BLaER1 (cell line): ENCODE measurements around the gene ASIP.

Experiments
- H3K27ac ChIP-seq: shearing (Covaris generic); formaldehyde crosslinking; 2 replicates; pipeline ENCODE4 v1.8.1; 2022
- H3K27me3 ChIP-seq: shearing (Covaris generic); formaldehyde crosslinking; 2 replicates; pipeline ENCODE4 v1.8.1; 2022
- H3K36me3 ChIP-seq: shearing (Covaris generic); formaldehyde crosslinking; 2 replicates; pipeline ENCODE4 v1.8.1; 2022
- H3K4me1 ChIP-seq: shearing (Covaris generic); formaldehyde crosslinking; 2 replicates; pipeline ENCODE4 v1.8.1; 2022
- H3K4me2 ChIP-seq: shearing (Covaris generic); formaldehyde crosslinking; 2 replicates; pipeline ENCODE4 v1.8.1; 2022
- H3K4me3 ChIP-seq: shearing (Covaris generic); formaldehyde crosslinking; 2 replicates; pipeline ENCODE4 v1.8.1; 2022
- H3K9ac ChIP-seq: shearing (Covaris generic); formaldehyde crosslinking; 2 replicates; pipeline ENCODE4 v1.8.1; 2022
- H3K9me3 ChIP-seq: shearing (Covaris generic); formaldehyde crosslinking; 2 replicates; pipeline ENCODE4 v1.8.1; 2022
- H4K20me1 ChIP-seq: shearing (Covaris generic); formaldehyde crosslinking; 2 replicates; pipeline ENCODE4 v1.8.1; 2022
- Cebpa-rat ChIP-seq: shearing (Covaris generic); IDR thresholded peaks from 2 replicates; pipeline ENCODE4 v1.8.1; 2022

Gene ASIP

DNA sequence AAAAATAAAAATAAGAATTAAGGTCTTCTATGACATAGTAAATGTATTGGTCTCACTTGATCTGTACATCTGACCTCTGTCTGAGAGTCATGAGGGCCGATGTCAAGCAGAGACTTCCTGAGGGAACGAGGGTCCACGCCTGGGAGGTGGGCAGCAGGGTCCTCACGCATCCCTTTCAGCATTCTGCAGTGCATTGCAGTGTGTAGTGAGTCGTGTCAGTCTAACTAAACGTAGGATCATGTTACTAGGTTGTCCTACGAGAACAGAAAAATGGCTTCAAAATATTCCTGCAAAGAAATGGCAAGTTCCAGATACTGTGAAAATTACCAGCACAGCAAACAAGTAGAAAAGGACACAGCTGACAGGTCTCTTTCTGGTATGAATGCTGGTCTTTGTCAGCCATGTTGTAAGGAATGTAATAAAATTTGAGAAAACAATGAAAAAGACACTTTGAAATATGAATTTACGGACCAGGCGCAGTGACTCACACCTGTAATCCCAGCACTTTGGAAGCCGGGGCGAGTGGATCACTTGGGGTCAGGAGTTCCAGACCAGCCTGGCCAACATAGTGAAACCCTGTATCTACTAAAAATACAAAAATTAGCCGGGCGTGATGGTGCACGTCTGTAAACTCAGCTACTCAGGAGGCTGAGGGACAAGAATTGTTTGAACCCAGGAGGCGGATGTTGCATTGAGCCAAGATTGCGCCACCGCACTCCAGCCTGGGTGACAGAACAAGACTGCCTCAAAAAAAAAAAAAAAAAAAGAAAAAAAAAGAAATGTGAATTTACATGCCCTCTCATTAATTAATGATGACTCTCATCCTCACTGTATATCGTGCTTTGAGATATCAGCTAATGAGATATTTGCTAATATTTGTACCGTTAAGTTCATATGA is 64.4 kb downstream of the ASIP start:
- no peak overlapping the region for H3K27ac ChIP-seq
- peaks cover 18% of the 10 kb centered on the region for H3K4me1 ChIP-seq
- H3K9ac ChIP-seq: no peak overlapping the region
- no peak overlapping the region for H3K4me2 ChIP-seq
- no peak for TF ChIP-seq Cebpa-rat
- H3K9me3 ChIP-seq: no peaks in the 10 kb centered on the region
- H4K20me1 ChIP-seq: peaks cover 3% of the 10 kb centered on the region; the same call in 1 of the 2 replicates
- peaks cover 7% of the 10 kb centered on the region for H3K27me3 ChIP-seq
- H3K4me3 ChIP-seq: no peak overlapping the region
- H3K36me3 ChIP-seq: no peaks in the 10 kb centered on the region

DNA sequence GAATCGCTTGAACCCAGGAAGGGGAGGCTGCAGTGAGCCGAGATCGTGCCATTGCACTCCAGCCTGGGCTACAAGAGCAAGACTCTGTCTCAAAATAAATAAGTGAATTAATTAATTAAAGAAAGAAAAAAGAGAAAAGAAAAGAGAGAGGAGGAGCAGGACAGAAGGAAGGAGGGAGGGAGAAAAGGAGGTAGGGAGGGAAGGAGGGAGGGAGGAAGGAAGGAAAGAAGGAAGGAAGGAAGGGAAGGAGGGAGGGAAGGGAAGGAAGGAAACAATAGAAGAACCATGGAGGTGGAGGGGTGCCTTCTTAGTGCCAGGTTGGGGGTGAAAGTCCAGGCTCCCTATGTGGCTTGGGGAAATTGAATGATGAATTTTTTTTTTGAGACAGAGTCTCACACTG is 68.5 kb downstream of the ASIP start:
- TF ChIP-seq Cebpa-rat: no peak

DNA sequence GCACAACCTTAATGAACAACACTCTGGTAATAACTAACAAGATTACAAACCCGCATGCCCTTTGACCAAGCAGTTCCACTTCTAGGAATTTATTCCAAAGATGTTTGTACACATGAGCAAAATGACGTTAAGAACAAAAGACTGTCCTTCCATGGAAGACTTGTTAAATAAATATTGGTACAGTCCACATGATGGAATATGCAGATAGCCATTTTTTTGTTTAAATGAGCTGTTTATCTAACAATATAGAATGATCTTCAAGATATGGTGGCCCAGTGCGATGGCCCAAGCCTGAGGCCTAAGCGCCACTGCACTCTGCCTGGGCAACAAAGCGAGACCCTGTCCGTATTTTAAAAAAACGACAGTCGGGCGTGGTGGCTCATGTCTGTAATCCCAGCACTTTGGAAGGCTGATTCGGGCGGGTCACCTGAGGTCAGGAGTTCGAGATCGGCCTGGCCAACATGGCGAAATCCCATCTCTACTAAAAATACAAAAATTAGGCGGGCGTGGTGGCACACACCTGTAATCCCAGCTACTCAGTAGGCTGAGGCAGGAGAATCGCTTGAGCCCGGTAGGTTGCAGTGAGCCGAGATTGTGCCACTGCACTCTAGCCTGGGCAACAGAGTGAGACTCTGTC is 69.4 kb downstream of the ASIP start:
- H3K9ac ChIP-seq: no peak overlapping the region
- H3K4me2 ChIP-seq: no peak overlapping the region
- no peak overlapping the region for H3K27ac ChIP-seq
- no peaks in the 10 kb centered on the region for H4K20me1 ChIP-seq
- no peak for TF ChIP-seq Cebpa-rat
- H3K36me3 ChIP-seq: no peaks in the 10 kb centered on the region
- H3K9me3 ChIP-seq: no peaks in the 10 kb centered on the region
- peaks cover 5% of the 10 kb centered on the region; the same call in 1 of the 2 replicates for H3K4me1 ChIP-seq
- H3K27me3 ChIP-seq: peaks cover 28% of the 10 kb centered on the region
- no peak overlapping the region for H3K4me3 ChIP-seq

More for the DNA sequence above, 68.5 kb downstream of the ASIP start:
- no peak overlapping the region for H3K4me3 ChIP-seq
- peaks cover 28% of the 10 kb centered on the region for H3K27me3 ChIP-seq
- H3K4me2 ChIP-seq: no peak overlapping the region
- no peak overlapping the region for H3K27ac ChIP-seq
- H3K9me3 ChIP-seq: no peaks in the 10 kb centered on the region
- H3K36me3 ChIP-seq: no peaks in the 10 kb centered on the region
- H3K9ac ChIP-seq: no peak overlapping the region
- no peaks in the 10 kb centered on the region for H4K20me1 ChIP-seq
- H3K4me1 ChIP-seq: peaks cover 5% of the 10 kb centered on the region; the same call in 1 of the 2 replicates

DNA sequence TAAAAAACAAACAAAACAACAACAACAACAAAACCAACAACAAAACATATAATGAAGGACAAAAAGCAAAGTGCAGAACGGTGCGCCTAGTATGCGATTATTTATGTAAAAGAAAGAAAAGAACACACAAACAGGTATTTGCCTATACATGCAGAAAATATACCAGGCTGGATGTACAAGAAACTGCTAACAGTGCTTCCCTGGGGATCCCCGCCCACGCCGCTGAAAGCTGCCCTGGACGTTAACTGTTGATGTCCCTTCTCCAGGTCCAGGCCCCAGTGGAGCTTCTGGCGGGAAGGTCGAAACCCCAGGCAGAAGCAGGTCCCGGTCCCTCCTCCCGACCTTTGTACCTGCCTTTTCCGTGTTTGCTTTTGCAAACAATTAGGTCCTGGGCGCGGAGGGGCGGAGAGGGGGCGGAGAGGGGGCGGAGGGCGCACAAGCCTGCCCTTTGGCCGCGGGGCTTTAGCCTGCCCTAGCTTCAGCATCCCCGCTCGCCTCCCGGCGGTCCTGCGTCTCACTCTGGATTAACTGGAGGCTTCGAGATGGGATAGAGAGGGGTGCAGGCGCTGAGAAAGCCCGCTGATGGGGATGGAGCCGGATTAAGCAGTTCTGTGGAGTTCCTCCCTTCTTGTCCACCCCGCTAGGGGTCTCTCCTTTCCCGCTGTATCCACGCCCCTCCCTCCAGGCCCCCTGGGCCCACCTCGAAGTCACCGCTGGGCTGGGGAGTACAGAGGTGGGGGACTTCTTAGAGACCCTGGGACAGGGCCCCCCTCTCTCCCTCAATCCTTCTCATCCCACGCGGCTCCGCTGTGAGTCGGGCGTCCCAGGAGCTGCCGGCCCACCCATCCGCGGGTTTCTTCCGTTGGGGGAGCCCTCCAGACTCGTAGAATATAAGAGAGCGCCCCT is 70.1 kb downstream of the ASIP start:
- H3K9ac ChIP-seq: no peak overlapping the region
- no peaks in the 10 kb centered on the region for H3K9me3 ChIP-seq
- H4K20me1 ChIP-seq: no peaks in the 10 kb centered on the region
- H3K4me1 ChIP-seq: peaks cover 5% of the 10 kb centered on the region; the same call in 1 of the 2 replicates
- no peak for TF ChIP-seq Cebpa-rat
- no peak overlapping the region for H3K27ac ChIP-seq
- H3K4me3 ChIP-seq: no peak overlapping the region
- H3K36me3 ChIP-seq: no peaks in the 10 kb centered on the region
- peaks cover 28% of the 10 kb centered on the region for H3K27me3 ChIP-seq
- H3K4me2 ChIP-seq: peak overlapping the region; percentile 68; the same call in 1 of the 2 replicates

DNA sequence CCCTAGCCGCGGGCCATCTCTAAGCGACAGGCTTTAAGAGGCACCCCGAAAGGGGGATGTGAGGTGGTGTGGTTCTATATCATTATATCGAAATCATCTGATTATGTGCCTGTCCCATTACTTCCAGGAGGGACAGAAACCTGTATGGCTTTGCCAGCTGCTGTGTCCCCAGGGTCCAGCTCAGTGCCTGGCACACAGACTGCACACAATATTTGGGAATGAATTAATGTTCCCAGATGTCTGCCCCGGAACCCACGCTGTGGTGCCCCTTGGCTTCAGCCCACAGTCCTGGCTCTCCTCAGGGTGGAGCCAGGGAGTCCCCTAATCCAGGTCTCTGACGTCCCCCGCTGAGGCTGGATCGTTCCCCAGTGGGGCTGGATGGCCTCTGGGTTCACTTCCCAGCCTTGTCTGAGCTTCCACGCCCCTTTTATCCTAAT is 70.8 kb downstream of the ASIP start:
- peak overlapping the region; percentile 68 for H3K4me2 ChIP-seq
- no peaks in the 10 kb centered on the region for H3K9me3 ChIP-seq
- H3K9ac ChIP-seq: no peak overlapping the region
- H3K27ac ChIP-seq: no peak overlapping the region
- peaks cover 28% of the 10 kb centered on the region for H3K27me3 ChIP-seq
- no peaks in the 10 kb centered on the region for H4K20me1 ChIP-seq
- no peaks in the 10 kb centered on the region for H3K36me3 ChIP-seq
- H3K4me1 ChIP-seq: peaks cover 5% of the 10 kb centered on the region; the same call in 1 of the 2 replicates
- H3K4me3 ChIP-seq: no peak overlapping the region
- no peak for TF ChIP-seq Cebpa-rat

DNA sequence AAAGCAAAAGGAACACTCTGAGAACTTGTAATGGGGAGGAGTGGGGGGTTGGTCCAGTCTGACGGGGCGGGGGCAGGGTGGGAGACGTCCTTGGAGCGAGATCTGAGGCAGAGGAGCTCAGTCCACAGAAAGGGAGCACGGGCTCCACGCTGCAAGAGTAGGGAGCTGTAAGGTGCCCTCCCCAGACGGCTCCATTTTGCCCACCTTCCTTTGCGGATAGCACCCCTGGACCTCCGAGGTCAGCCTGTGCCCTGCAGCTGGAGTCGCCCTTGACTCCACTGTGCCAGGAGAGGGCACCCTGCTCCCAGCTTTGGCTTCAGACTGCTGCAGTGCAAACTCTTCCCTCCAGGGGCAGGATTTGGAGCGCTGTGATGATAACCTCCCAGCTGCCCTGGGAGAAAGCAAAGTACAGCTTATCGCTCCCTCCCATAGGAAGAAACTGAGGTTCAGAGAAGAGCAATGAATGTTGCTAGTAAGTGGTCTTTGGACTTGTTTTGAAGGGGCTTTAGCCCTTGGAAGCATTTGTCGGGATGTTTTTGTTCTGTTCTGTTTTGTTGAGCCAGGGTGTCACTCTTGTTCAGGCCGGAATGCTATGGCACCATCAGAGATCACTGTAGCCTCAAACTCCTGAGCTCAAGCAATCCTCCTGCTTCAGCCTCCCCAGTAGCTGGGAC is 71.5 kb downstream of the ASIP start:
- Histone ChIP-seq H3K4me1 (peaks cover 5% of the 10 kb centered on the region; the same call in 1 of the 2 replicates), H3K36me3 (no peaks in the 10 kb centered on the region), H3K9ac (no peak overlapping the region), H3K4me3 (no peak overlapping the region), H3K9me3 (no peaks in the 10 kb centered on the region), H3K27ac (no peak overlapping the region), H4K20me1 (no peaks in the 10 kb centered on the region), H3K4me2 (peak overlapping the region; percentile 68), H3K27me3 (peaks cover 28% of the 10 kb centered on the region)
- no peak for TF ChIP-seq Cebpa-rat

DNA sequence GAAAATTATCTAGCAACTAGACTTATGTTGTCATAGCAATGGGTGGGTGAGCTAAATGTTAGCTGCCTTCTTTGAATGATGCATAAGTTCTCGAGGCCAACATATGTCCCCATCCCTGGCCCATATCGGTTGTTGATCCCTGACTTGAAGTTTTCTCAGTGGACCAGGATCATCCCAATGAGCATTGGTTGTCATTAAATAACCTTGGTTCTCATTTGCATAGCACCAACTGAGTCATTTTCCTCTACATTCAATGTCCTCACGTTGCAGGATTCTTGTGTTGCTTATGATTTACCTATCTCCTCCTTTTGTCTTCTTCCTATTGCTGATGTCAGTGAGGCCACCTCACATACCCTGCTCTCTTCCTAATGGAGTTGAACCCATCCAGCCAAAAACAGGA is 74.0 kb downstream of the ASIP start:
- Histone ChIP-seq H3K36me3 (no peaks in the 10 kb centered on the region), H3K9me3 (no peaks in the 10 kb centered on the region), H3K9ac (no peak overlapping the region), H3K4me3 (no peak overlapping the region), H4K20me1 (no peaks in the 10 kb centered on the region), H3K27me3 (peaks cover 24% of the 10 kb centered on the region), H3K4me1 (peaks cover 12% of the 10 kb centered on the region), H3K4me2 (no peak overlapping the region), H3K27ac (no peak overlapping the region)
- TF ChIP-seq Cebpa-rat: no peak

DNA sequence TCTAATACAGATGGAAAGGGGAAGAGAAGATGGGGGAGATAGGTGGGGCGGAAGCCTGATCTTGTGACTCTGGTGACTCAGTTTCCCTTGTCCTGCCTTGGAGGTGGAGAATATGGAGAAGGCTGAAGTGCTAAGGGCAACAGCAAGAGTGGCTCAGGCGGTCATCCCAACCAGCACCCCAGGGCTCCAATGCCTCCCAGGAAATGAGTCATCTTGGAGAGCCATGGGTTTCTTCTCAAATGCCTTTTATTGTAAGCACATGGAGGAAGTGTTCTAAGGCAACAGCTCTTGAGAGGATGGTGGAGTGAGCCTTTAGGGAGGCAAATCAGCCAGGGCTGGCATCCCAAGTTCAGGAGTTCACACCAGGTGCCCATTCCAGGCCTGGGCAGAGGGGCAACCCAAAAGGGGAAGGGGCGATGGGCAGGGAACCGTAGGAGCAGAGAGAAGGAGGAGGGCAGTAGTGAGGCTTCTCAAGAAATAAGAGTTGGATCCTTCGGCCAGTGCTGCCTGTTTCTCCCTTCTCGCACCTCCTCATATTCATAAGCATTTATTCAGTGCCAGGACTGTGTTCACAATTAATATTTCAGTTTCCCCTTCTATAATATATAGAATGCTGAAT is 75.1 kb downstream of the ASIP start:
- TF ChIP-seq Cebpa-rat: no peak
- Histone ChIP-seq H3K9ac (no peak overlapping the region), H4K20me1 (no peaks in the 10 kb centered on the region), H3K36me3 (no peaks in the 10 kb centered on the region), H3K4me1 (peaks cover 12% of the 10 kb centered on the region), H3K27me3 (peaks cover 13% of the 10 kb centered on the region), H3K4me3 (no peak overlapping the region), H3K4me2 (no peak overlapping the region), H3K27ac (no peak overlapping the region), H3K9me3 (no peaks in the 10 kb centered on the region)
